ENCODE measurements around the gene TECPR1. TPM values are rescaled to one million over a fixed set of nuclear protein-coding genes. Genes with fewer than 3 reads are reported as not detected.

The TECPR1 gene
- total and polyA plus RNA-seq, 3 donors from 2014 or later: 13.5 to 24.6 (median 18.5) TPM

- TF ChIP-seq CTCF (IDR thresholded peaks at IDR 0.05) (no peak), POLR2A (IDR thresholded peaks at IDR 0.05) (no peak)
- Histone ChIP-seq H3K36me3 (ENCODE audit: low read depth, missing control alignments) (no peaks in the 10 kb centered on the region), H3K4me3 (peak within 1 kb of the TSS; percentile 92 to 100), H3K4me1 (peaks cover 36% of the 10 kb centered on the region), H3K27ac (peak within 1 kb of the TSS; percentile 94 to 97), H3K27me3 (no peaks in the 10 kb centered on the region), H3K9me3 (no peaks in the 10 kb centered on the region)
- 0% methylated on average over 18 to 38 of the region's 92 CpGs for WGBS, 2 donors
- peak; percentile 96 for DNase-seq
- intact Hi-C loops (cut with DNase I; ENCODE audit: low total_unique reads): no loop called here
These were observed 29.0 kb upstream of the TECPR1 start, which contains the start of gene BRI3 for GRCh38 chr7:98280791-98281756. BRI3 (plus strand) TSS chr7:98281686; CDS start chr7:98281796, 110 bp downstream.

- no peaks in the 10 kb centered on the region for H3K36me3 ChIP-seq (ENCODE audit: low read depth, missing control alignments)
- H3K27me3 ChIP-seq: no peaks in the 10 kb centered on the region
- TF ChIP-seq CTCF (IDR thresholded peaks at IDR 0.05) (no peak), POLR2A (IDR thresholded peaks at IDR 0.05) (no peak)
- WGBS, 2 donors: 30 to 45% methylated on average over 7 of the region's 7 CpGs
- H3K4me3 ChIP-seq: peak overlapping the region; percentile 78 to 92
- intact Hi-C loops (cut with DNase I; ENCODE audit: low total_unique reads): no loop called here
- no peaks in the 10 kb centered on the region for H3K9me3 ChIP-seq
- H3K27ac ChIP-seq: peak overlapping the region in 1 of 2 donors; percentile 88
- no peak for DNase-seq
- H3K4me1 ChIP-seq: peaks cover 28% of the 10 kb centered on the region
These were observed 28.3 kb upstream of the TECPR1 start for GRCh38 chr7:98280296-98280695.

GRCh38 chr7:98278936-98279335 lies 26.9 kb upstream of the TECPR1 start:
- no peak overlapping the region for H3K27ac ChIP-seq
- intact Hi-C loops (cut with DNase I; ENCODE audit: low total_unique reads): no loop called here
- H3K4me3 ChIP-seq: no peak overlapping the region
- peaks cover 14% of the 10 kb centered on the region for H3K4me1 ChIP-seq
- 82 to 88% methylated on average over 3 to 4 of the region's 4 CpGs for WGBS, 2 donors
- no peaks in the 10 kb centered on the region for H3K36me3 ChIP-seq (ENCODE audit: low read depth, missing control alignments)
- DNase-seq: no peak
- H3K27me3 ChIP-seq: no peaks in the 10 kb centered on the region
- no peaks in the 10 kb centered on the region for H3K9me3 ChIP-seq
- no peak for TF ChIP-seq POLR2A (IDR thresholded peaks at IDR 0.05)
- TF ChIP-seq CTCF (IDR thresholded peaks at IDR 0.05): no peak

GRCh38 chr7:98278408-98278807 lies 26.4 kb upstream of the TECPR1 start:
- Histone ChIP-seq H3K9me3 (no peaks in the 10 kb centered on the region), H3K4me3 (no peak overlapping the region), H3K4me1 (peaks cover 9% of the 10 kb centered on the region), H3K36me3 (ENCODE audit: low read depth, missing control alignments) (no peaks in the 10 kb centered on the region), H3K27ac (no peak overlapping the region), H3K27me3 (no peaks in the 10 kb centered on the region)
- no peak for DNase-seq
- 88 to 94% methylated on average over 5 of the region's 5 CpGs for WGBS, 2 donors
- TF ChIP-seq POLR2A (IDR thresholded peaks at IDR 0.05) (no peak), CTCF (IDR thresholded peaks at IDR 0.05) (no peak)
- intact Hi-C loops (cut with DNase I; ENCODE audit: low total_unique reads): no loop called here

Data from testis (tissue), 3 donors.